Measurements from ENCODE around the gene RPA3.

Gene RPA3

GRCh38 chr7:7742223-7742622 lies 23.8 kb upstream of the RPA3 start:
- TF ChIP-seq ZNF274 (IDR thresholded peaks at IDR 0.05; ENCODE audit: low read depth, low read length) = no peak
- no peak overlapping the region for H3K4me3 ChIP-seq (ENCODE audit: low read length)

GRCh38 chr7:7740037-7740355 lies 21.6 kb upstream of the RPA3 start:
- no peak overlapping the region for H3K4me3 ChIP-seq (ENCODE audit: low read length)
- no peak for TF ChIP-seq ZNF274 (IDR thresholded peaks at IDR 0.05; ENCODE audit: low read depth, low read length)

GRCh38 chr7:7739204-7740036 lies 21.0 kb upstream of the RPA3 start:
- no peak overlapping the region for H3K4me3 ChIP-seq (ENCODE audit: low read length)
- no peak for TF ChIP-seq ZNF274 (IDR thresholded peaks at IDR 0.05; ENCODE audit: low read depth, low read length)

DNA sequence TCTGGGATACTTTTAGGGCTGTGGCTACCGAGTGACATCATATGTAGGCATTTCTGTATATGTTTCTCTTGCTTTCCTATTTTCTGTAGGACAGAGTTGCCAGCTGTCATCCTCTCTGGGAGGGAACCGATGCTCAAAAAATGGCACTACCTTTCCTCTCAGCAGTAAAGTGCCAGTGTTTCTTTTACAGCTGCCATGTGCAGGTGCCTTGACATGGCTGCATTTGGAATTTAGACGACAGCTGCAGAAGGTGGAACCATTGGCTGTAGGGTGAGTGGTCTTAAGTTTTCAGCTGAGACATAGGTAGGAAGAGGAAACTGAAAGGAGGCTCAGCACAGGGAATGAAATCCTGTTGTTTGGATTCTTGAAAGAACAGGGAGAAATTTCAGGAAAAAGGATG lies 20.2 kb upstream of the RPA3 start:
- no peak for TF ChIP-seq ZNF274 (IDR thresholded peaks at IDR 0.05; ENCODE audit: low read depth, low read length)
- H3K4me3 ChIP-seq (ENCODE audit: low read length) = no peak overlapping the region; the same call in 1 of the 2 replicates

GRCh38 chr7:7738177-7738576 lies 19.8 kb upstream of the RPA3 start:
- no peak overlapping the region for H3K4me3 ChIP-seq (ENCODE audit: low read length)
- TF ChIP-seq ZNF274 (IDR thresholded peaks at IDR 0.05; ENCODE audit: low read depth, low read length) = no peak

GRCh38 chr7:7737674-7738073 lies 19.3 kb upstream of the RPA3 start:
- TF ChIP-seq ZNF274 (IDR thresholded peaks at IDR 0.05; ENCODE audit: low read depth, low read length) = no peak
- no peak overlapping the region for H3K4me3 ChIP-seq (ENCODE audit: low read length)

- TF ChIP-seq ZNF274 (IDR thresholded peaks at IDR 0.05; ENCODE audit: low read depth, low read length) = no peak
- no peak overlapping the region for H3K4me3 ChIP-seq (ENCODE audit: low read length)
Observed at GRCh38 chr7:7736671-7737070, 18.3 kb upstream of the RPA3 start.

DNA sequence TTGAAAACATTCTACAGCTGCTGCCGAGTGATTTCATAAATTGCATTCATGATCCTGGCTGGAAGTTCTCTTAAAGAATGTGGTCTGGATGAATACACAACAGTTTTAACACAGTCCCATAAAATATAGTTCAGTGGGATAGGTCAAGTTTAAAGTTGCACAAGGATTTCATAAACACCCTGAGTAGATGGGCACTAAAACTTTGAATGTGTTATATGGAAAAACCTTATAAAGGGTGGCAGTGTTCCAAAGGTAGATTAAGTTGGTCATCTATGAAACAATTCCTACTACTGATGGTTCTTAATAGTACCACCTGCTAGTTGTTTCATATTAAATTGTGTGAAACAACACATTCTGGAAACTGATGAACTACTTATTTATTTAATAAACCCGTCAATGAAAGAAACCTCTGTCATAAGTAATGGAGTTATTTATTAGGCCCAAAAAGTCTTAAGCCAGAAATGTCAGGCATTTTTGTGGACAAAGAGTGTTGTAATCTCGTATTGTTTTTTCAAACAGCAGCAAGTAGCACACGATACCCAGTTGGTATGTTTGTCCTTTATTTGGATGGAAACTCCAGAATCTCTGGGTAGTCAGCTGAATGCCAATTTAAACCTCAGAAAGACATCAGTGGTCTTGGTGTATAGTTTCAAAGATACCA lies 14.3 kb upstream of the RPA3 start:
- no peak for TF ChIP-seq ZNF274 (IDR thresholded peaks at IDR 0.05; ENCODE audit: low read depth, low read length)

GRCh38 chr7:7731732-7732131 lies 13.3 kb upstream of the RPA3 start:
- H3K4me3 ChIP-seq (ENCODE audit: low read length) = no peak overlapping the region
- TF ChIP-seq ZNF274 (IDR thresholded peaks at IDR 0.05; ENCODE audit: low read depth, low read length) = no peak

More for the DNA sequence above, 14.3 kb upstream of the RPA3 start:
- no peak overlapping the region for H3K4me3 ChIP-seq (ENCODE audit: low read length)

GRCh38 chr7:7720750-7721621 lies 2.6 kb upstream of the RPA3 start:
- TF ChIP-seq ZNF274 (IDR thresholded peaks at IDR 0.05; ENCODE audit: low read depth, low read length) = no peak

DNA sequence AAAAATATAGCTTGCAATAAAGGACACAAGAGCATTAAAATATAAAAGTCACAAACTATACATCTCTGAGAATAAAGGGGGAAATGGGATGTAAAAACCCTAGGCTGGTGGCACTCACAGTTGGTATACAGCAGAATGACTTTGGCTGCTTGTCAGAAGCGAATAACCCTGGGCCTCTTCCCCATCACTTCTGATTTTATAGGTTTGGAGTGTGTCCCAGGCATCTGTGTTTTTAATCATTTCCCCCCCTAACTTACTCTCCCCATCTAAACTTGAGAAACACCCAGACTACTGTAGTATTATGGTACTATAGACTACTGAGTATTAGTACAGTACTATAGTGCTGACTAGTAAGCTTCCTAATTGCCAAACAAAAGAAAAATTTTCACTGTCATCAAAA lies 1.8 kb upstream of the RPA3 start:
- H3K4me3 ChIP-seq (ENCODE audit: low read length) = no peak overlapping the region
- TF ChIP-seq ZNF274 (IDR thresholded peaks at IDR 0.05; ENCODE audit: low read depth, low read length) = no peak

More at GRCh38 chr7:7720750-7721621, 2.6 kb upstream of the RPA3 start:
- H3K4me3 ChIP-seq (ENCODE audit: low read length) = no peak overlapping the region

DNA sequence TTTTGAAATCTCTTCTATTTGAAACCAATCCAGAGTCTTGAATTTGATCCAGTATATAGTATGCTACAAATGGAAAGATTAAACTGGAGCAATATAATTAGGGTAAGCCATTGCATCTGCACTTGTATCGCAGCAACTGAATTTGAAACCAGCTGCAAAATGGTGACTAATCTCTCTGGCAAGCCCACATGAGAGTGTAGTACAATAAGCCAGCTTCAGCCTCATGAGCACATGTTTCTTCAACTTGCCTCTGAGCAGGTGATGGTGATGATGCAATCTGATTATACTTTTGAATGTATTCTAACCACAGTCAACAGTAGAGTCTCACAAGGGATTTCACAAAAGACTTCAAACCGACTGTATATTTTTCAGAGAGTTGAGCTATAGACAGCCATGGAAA lies 829 bp upstream of the RPA3 start:
- no peak for TF ChIP-seq ZNF274 (IDR thresholded peaks at IDR 0.05; ENCODE audit: low read depth, low read length)

GRCh38 chr7:7713730-7714129 lies 4.7 kb downstream of the RPA3 start:
- H3K4me3 ChIP-seq (ENCODE audit: low read length) = no peak overlapping the region
- no peak for TF ChIP-seq ZNF274 (IDR thresholded peaks at IDR 0.05; ENCODE audit: low read depth, low read length)

More for the DNA sequence above, 829 bp upstream of the RPA3 start:
- H3K4me3 ChIP-seq (ENCODE audit: low read length) = no peak overlapping the region

DNA sequence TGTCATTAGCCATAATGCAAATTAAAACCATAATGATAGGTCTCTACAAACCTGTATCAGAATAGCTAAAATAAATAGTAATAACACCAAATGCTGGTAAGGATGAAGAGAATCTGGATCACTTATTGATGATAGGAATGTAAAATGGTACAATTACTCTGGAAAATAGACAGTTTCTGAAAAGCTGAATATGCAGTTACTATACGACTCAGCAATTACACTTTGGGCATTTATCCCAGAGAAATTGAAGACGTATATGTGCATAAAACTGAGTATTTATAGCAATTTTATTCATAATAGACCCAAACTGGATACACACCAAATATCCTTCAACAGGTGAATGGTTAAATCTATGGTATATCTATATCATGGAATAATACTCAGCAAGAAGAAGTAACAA lies 7.9 kb downstream of the RPA3 start:
- no peak overlapping the region for H3K4me3 ChIP-seq (ENCODE audit: low read length)
- TF ChIP-seq ZNF274 (IDR thresholded peaks at IDR 0.05; ENCODE audit: low read depth, low read length) = no peak

Measured in GM08714 (cell line).